ENCODE data around the gene CRHR1.
"Not testable (repeated sequence)": the region's sequence is repeated elsewhere in the genome, so short reads cannot be mapped to it uniquely, and the experiment has no call there.

Gene CRHR1

DNA sequence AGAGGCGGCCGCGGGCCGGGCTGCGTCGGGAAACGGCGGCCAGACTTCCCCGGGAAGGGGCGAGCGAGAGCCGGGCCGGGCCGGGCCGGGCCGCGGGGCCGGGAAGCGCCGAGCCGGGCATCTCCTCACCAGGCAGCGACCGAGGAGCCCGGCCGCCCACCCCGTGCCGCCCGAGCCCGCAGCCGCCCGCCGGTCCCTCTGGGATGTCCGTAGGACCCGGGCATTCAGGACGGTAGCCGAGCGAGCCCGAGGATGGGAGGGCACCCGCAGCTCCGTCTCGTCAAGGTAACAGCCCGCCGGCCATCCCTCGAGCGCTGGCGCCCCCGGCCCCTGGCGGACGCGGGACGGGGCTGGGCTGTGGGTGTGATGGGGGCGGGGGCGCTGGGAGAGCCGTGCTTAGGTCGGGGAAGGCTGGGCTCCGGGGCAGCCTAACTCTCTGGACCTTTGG lies at the start of gene CRHR1:
CRHR1 (plus strand) TSS at position 28 of the 448 bp plus-strand sequence; CDS start at position 253, 225 bp downstream.
- no peak for DNase-seq

DNA sequence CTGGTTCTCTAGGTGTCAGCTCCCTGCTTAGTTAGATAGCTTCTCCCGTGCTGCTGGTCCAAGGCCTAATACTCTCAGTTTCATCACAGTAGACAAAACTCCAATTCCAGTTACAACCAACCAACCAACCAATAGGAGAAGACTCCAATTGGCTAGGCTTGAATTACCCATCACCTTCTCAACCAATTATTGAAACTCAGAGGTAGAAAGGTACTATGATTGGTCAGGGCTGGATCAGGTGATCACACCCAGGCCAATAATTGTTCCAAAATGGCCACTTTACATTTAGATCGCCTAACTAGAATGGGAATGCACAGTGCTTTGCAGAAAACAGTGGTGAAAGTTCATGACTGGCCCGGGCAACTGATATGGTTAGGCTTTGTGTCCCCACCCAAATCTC lies 49.5 kb upstream of the CRHR1 start:
- DNase-seq, result no peak

DNA sequence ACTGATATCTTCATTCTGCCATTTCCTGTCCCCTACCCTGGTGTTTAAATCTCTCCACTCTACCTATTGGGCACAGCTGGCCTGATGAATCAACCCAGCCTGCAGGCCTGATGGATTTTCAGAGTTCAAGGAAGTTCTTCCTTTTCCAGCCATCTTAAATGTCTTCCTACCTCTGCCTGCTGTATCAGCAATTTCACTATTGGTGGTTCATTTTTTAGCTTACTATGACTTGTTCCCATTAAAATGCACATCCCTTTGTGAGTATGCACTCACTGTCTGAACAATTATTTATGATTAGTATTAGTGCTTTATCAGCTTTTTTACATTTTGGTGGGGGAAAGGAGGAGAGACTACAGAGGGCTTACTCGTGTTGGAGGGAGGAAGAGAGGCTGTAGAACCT lies 48.6 kb upstream of the CRHR1 start:
- DNase-seq, result no peak

DNA sequence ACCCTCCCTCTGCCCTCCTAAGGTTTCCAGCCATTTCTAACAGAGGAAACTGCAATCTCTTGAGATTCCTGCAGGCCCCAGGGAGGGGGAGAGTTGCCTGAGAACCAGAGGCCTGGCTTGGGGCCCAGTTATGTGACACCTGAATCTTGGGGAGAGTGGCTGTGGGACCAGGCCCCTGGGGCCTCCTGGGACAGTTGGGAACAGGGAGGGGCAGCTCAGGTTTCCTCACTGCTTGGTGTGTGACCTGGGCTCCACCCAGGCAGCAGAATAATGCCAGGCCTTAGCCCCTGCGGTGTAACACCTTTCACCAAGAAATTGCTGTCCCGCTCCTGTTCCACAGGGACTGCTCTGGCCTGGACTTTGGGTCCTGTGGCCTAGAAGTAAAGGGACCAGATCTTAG lies 44.3 kb upstream of the CRHR1 start:
- no peak for DNase-seq

DNA sequence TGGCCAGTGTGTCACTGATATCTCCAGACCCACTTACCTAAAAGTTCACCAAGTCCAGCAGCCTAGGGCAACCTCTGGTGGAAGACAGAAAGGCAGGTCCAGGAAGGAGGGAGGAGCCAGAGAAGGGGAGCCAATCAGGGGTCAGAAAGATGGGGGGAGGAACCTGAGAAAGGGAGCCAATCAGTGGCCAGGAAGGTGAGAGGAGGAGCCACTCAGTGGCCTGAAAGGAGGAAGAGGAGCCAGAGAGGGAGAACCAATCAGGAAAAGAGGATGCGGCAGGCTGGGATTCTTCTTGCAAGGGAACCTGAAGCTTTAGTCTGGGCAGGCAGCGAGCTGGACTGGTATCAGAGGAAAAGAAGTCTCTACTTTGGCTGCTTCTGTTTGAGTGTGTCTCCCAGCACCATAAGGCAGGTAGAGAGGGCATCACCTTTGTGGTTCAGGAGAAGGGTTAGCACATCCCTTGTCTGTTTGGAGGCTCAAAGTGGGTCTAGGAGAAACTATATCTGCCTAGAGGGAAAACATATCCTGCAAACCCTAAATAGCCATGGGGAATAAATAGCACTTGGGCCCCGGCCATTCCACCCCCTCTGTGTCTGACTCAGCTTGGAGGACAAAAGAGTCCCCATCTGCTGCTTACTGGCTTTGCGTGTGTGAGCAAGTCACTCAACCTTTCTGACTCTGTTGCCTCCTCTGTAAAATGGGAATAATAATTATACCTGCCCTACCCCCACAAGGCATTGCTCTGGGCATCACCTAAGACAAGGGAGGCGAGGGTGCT lies 43.4 kb upstream of the CRHR1 start:
- DNase-seq, result peak in 1 of 2 donors; percentile 24

DNA sequence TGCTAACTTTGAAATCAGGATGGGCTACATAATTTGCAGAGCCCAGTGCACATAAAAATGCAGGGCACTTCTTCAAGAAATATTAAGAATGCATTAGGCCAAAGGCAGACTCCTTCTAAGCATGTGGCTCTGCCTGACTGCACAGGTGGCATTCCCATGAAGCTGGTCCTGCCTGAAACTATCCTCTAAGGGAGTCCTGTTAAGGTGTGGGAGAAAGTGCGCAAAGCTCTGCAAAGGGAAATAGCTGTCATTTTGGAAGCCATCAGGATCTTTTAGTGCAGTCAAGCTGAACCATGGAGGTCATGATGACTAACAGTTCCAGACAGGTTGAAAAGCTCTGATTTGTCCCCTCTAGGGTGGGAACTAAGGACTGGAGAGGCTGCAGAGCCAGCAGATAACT lies 41.9 kb upstream of the CRHR1 start:
- no peak for DNase-seq

DNA sequence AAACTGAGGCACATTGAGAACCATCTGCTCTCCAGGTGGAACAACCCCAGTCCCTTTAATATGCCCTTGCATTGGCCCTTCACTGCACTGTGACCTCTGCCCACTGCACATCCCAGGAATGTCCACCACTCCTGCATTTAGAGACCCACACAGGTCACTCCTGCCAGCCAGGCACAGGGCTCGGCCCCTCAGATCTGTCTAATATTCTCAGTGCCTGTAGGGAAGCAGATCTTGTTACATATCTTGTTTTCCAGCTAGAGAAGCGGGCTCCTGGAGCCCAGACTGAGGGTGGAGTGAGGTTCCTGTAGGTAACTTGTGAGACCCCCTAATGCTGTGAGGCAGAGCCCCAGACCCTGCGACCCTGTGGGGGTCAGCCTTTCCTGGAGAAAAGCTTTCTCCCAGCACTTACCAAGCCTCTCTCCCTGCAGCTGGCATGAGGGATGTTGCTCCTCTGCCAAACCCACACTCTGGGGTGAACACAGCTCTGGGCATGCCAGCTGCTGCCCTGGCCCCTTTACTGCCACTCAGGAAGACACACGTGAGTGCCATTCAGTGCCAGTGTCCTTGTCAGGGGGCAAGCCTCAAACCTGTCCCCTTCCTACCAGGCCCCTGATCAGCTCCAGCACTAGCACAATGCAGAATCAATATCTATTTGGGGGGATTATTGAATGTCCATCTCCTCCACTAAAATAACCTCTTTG lies 40.3 kb upstream of the CRHR1 start:
- no peak for DNase-seq

DNA sequence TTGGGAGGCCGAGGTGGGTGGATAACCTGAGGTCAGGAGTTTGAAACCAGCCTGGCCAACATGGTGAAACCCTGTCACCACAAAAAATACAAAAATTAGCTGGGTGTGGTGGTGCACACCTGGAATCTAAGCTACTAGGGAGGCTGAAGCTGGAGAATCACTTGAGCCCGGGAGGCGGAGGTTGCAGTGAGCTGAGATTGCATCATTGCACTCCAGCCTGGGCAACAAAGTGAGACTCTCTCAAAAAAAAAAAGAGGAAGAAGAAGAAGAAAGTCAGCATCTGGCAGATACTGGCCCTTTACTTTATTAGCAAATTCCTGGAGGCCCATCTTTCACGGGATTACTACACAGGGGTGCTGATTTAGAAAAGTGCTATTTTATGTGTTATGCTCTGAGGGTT lies 39.3 kb upstream of the CRHR1 start:
- not testable (repeated sequence) for DNase-seq

DNA sequence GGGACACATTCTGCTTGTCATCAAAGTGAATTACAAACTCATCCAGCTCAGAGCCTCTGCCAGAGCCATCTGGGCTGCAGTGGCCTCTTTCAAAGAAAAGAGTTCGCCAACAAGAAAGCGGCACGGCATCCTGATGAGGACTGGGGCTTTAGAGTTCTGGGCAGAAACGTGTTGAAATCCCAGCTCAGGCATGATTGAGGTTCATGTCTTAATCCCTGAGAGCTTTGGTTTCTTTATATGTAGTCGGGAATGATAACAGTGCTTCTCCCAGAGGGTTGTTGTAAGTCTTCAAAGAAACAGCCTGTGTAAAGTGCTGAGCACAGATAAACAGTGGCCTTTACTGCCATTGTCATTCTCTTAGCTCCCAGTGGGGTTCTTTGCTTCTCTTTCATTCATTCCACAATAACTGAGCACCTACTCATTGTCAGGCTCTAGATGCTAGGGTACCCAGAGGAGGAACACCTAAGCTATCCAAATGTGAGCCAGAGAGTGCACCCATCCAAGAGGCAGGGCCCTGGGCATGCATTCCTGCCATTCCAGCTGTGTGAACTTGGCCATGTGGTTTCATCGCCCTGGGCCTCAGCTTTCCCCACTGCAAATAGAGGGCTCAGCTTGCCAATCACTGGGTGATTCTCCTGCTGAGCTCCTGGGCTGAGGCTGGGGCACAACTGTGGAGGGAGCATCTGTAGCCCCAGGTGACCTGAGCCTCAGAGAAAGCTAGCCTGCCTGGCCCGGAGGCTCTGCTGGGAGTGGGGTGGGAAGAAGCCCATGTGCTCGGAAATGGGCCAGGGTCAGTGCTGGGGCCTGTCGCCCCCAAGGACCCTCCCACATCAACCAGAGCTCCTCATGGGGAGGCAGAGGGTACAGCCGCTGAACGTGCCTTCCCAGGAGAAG lies 38.3 kb upstream of the CRHR1 start:
- no peak for DNase-seq

DNA sequence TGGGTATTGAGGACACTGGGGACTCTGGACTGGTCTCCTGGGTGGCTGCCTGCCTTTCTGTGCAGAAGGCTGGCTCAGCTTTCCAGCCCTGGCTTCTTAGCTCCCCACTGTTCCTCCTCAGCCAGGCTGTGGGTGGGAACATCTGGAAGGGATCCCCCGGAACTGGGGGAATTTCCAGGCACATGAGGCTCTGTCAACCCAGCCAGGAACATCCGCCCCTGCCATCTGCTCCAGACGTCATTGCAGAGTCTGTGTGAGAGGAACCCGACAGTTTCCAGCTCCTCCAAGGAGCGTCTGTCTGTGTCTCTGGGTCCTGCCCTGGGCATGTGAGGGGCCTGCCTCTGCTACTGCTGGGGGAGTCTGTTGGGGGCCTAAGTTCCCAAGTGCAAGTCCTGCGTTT lies 36.2 kb upstream of the CRHR1 start:
- no peak for DNase-seq

DNA sequence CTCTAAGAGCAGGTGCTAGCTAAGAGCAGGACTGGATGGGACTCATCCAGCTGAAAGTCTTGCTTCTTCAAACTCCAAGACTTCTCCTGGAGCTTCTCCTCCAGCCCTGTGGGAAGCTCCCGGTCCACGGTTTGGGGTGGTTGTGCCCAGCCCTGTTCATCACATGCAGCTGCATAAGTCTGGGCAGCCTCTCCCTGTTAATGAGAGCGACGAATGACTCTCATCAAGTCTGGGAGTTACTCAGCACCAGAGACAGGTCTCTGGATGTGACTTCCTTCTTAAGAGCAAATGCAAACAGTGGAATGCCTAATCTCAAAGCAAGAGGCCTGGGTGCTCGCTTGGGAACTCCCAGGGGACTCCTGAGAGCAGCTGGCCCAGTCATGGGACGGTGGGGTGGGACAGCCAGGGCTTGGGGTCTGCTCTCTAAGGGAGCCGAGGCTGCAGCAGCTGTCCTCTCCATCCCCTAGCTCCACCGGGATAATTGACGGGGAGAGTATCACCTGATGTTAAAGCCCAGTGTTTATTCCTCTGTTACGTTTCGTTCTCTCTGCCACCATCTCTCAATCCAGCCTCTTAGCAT lies 35.3 kb upstream of the CRHR1 start:
- no peak for DNase-seq

DNA sequence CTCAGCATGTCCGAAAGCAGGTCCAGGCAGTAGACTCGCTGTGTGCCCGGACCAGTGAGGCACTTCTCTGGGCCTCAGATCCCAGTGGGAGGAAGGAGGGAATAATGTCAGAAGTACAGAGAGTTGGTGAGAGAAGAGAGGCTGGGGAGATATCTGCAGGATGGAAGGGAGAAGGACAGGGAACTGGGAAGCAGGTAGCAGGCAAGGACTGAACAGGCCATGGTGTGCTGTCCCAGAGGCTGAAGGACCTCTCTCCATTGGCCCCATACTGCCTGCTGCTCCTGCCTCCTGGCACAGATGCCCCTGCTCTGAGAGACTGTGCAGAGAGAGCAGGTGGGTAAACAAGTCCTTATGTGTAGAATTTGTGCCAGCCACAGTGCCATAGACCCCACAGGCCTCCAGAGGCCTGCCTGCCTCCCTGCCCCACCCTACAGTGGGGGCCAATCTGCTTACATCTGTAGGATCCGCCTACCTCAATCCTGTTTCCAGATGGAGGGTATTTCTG lies 34.2 kb upstream of the CRHR1 start:
- DNase-seq, result no peak

DNA sequence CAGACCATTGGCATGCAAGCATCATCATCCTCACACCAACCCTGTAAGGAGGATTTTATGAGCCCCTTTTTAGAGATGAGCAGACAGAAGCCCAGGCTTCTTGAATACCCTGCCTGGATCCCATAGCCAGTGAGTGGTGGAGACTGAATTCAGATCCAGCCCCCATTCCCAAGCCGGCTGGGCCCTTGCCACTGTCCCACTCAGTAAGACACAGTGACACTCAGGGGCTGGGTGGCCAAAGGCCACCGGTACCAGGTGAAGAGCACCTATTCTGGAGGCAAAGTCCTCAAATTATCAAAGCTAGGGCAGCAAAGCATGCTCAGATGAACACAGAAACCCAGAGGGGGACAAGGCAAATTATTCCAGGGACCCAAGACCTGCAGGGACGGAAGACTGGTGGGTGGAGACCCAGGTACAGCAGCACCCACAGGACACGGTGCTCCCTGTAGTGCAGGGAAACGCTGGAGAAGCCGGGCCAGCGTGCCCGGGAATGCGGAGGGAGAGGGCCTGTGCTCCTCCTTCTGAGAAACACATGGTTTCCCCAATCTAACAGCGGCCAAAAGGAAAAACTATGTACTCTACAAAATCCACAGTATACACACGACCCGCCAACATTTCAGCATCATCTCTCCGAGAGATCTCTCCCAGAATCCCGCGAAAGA lies 33.2 kb upstream of the CRHR1 start:
- no peak for DNase-seq

DNA sequence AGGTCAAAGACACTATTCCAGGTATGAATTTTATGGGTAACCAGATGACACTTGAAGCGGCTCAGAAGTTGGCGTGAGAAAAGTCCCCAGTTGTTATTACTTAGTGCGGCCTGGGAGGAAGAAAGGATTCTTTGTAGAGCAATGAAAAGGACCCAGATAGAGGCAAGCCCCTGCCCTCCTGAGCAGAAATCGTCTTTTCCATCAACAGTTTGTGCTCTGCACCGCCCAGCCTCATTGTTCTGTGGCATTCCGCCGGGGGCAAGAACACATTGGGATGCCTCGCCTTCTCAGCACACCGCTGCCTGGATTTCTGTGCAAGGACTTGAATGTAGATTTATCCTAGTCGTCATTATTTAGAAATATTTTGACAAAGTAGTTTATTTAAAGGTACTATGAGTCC lies 32.7 kb upstream of the CRHR1 start:
- DNase-seq, result no peak

DNA sequence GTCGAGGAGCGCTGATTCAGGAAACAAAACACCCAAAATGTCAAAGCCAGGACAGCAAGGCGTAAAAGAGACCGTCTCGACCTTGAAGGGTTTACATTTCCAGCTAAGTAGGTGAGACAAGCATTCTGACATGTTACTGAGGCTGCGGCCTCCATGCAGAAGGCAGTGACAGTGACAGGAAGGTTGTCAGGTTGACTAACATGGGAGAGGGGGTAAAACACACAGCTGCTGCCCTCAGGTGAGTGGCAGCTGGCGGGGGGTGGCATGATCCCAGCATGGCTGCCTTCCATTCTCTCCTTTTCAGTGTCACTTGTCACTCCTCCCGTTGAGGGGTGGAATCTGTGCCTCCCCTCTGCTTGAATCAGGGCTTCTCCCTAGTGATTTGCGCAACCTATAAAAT lies 31.9 kb upstream of the CRHR1 start:
- DNase-seq, result no peak

DNA sequence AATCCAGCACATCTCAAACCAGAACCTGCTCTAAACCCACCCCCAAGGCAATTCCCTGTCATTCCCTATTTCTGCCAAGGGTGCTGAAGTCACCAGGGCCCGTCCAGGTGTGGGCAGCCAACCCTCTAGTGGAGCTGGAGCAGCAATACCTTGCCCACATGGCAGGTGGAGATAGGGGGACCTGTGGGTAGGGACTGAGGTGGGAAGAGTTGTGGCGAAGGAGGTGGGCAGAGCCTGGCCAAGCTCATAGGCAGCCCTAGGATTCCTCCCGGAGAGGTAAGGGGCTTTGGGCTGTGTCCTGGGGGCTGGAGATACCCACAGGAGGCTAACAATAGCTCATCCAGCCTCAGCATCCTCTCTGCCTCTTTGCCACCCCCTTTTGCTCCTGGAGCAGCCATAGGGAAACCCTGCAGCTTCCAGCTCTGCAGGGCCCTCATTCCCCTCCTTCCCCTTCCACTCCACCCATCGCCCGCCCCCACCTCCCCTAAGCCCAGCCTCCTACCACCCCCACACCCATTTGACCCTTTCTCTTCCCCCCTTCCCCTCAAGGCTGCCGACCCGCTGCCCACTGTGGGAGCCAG lies 30.4 kb upstream of the CRHR1 start:
- DNase-seq, result no peak

DNA sequence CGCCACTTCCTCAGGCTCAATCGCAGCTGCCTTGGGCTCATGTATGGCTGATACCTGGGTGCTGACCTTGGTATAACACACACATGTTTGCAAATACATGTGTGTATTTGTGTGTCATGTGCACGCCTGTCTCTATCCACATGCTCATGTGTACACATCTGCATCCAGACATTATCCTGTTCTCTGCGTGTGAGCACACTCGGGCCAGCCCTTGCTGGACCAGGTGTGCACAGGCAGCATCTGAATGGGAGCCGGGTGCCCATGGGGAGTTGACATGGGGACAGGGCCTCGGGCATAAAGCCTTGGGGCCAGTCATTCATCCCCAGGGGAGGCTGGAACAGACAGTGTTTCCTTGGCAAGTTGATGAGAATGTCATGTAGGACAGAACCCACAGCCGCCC lies 29.1 kb upstream of the CRHR1 start:
- no peak for DNase-seq

DNA sequence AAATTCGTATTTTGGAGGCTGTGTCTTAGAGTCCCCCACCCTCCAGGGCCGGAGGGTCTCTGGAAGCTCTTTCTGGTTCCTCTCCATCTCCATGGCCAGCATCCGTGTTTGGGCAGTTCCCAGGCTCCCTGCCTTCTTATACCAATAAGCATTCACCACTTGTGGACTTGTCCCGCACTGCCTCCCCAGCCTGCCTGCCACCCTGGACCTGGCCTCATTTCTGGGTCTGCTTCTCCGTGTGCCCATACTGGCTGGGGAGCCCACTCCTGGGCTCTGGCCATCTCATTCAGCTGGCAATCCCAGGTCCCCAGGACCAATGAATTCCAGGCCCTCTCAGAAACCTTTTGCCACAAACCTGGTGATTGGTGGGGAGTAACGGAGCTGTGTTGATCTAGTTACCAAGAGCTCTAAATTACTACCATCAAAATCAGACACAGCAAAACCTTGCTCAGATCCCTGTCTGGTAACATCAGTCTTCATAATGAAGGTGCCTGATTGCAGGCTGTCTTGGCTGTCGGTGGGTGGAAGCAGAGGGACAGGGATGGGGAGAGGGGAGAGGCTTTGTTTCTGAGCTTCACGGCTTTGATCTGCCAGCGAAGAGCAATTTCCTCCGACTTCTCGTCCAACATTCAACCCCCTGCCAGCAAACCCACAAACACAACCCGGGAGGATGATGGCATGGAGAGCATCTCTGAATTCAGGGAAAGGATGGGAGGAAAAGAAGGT lies 27.7 kb upstream of the CRHR1 start:
- DNase-seq, result no peak

DNA sequence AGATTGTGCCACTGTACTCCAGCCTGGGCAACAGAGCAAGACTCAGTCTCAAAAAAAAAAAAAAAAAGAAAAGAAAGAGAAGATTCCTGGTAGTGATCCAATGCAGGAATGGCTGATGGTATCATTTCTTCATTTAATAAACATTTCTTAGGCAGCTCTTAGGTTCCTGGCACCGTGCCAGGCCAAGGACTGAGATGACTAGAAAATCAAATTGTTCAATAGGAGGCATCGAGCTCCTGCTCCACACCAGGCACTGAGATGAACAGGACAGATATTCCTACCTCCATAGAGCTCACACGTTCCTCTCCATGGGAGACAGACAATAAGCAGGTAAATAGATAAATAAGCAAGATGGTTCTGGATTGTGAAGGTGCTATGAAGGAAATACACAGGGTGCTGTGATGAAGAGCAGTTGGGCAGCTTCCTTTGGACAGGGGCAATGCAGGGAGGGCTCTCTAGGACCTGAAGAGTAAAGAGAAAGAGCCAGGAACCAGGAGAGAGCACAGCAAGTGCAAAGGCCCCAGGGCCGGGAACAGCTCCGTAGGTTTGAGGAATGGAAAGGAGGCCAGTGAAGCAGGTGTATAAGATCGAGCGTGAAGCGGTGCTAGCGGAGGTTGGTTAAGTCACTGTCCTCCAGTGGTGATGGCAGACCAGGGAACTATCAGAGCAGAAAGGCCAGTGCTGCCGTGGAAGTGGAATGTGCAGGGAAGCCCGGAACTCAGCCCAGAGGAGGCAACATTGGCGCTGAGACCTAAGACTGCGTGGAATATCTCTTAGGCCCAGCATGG lies 26.5 kb upstream of the CRHR1 start:
- DNase-seq, result peak in 1 of 2 donors; percentile 7

DNA sequence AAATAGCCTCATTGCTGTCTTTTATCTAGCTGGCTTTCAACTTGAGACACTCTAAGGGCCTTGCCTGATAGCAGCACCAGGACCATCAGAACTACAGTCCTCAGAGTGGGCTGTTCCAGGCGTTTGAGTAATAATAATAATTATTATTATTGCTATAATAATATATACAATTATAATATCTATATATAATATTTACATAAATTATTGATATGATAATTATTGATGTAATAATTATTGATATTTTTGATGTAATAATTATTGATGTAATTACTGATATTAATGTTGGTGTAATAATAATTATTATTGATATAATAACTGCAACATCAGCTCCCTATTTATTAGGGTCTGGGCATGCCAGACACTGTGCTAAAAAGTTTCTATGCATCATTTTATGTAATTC lies 25.6 kb upstream of the CRHR1 start:
- no peak for DNase-seq
